BJ (cell line): ENCODE results near the gene MSLN. TPM values are rescaled to one million over a fixed set of nuclear protein-coding genes. Genes with fewer than 3 reads are reported as not detected.

Source experiments
- CTCF ChIA-PET: fragments of 350-600 bp; formaldehyde crosslinking; extraction: SDS; loops from one replicate; lab custom pipeline; 2021; ENCODE audit warnings: antibody characterized with exemption, inconsistent platforms; lab: Yijun Ruan, JAX
- POLR2A ChIA-PET: fragments of 300-600 bp; sonication (Branson Sonifier 250); formaldehyde crosslinking; extraction: SDS; loops from one replicate; lab custom pipeline; 2021; ENCODE audit warnings: antibody characterized with exemption; lab: Charles Lee
- DNase-seq: peaks from one replicate; pipeline ENCODE4 v3.0.0-alpha.2; 2011; ENCODE audit warnings: low read depth
- H3K27me3 ChIP-seq: 2 replicates; pipeline ENCODE4 v1.6.0; 2011; ENCODE audit warnings: low read length; ENCODE audit not compliant: control insufficient read depth, insufficient read depth
- H3K36me3 ChIP-seq: 2 replicates; pipeline ENCODE4 v1.5.1; 2011; ENCODE audit warnings: low read length; ENCODE audit not compliant: control insufficient read depth, insufficient read depth
- H3K4me3 ChIP-seq: 2 replicates; pipeline ENCODE4 v1.5.1; 2011; ENCODE audit warnings: low read depth, mild to moderate bottlenecking, control low read depth, low read length
- CTCF ChIP-seq: IDR thresholded peaks from 2 replicates; pipeline ENCODE4 v1.5.1; 2011; ENCODE audit warnings: low read depth, mild to moderate bottlenecking, control low read depth, inconsistent platforms, low read length, moderate library complexity; ENCODE audit not compliant: insufficient read depth
- polyA plus RNA-seq: library from polyadenylated mRNA; depleted of rRNA; stranded (reverse); fragments of >200 nt; gene quantifications from 2 replicates; pipeline ENCODE4 v1.2.3, GENCODE V29; 2011

MSLN gene
- polyA plus RNA-seq, 1 experiment = 0.67 TPM

GRCh38 chr16:720447-720989 is 40.0 kb upstream of the MSLN start:
- ChIA-PET CTCF (interaction anchor here (0.6 to 3.2 kb wide), 14 partner anchors 8 to 385 kb away, joined by 3 to 16 read pairs (median 4); partner anchors contain the start of gene CIAO3), POLR2A (no interaction called here)
- no peaks in the 10 kb centered on the region for H3K27me3 ChIP-seq
- peaks cover 2% of the 10 kb centered on the region; the same call in 1 of the 2 replicates for H3K36me3 ChIP-seq
- H3K4me3 ChIP-seq = peak overlapping the region; percentile 74
- DNase-seq = no peak
- peak; percentile 45 for TF ChIP-seq CTCF

- ChIA-PET CTCF (interaction anchor here (0.7 to 3.2 kb wide), 7 partner anchors 9 to 385 kb away, joined by 3 to 16 read pairs (median 4); no protein-coding TSS in a partner anchor), POLR2A (no interaction called here)
Measured at GRCh38 chr16:720990-721764, 39.4 kb upstream of the MSLN start, which contains the start of gene ANTKMT. Gene ANTKMT (plus strand): TSS chr16:721146. CDS start chr16:721275, 129 bp downstream.

GRCh38 chr16:721765-722540 is 38.6 kb upstream of the MSLN start:
- H3K4me3 ChIP-seq = peak overlapping the region; percentile 74
- CTCF ChIA-PET = interaction anchor here (1.1 to 1.6 kb wide), 5 partner anchors 8 to 384 kb away, joined by 3 to 6 read pairs (median 4); no protein-coding TSS in a partner anchor
- POLR2A ChIA-PET = no interaction called here

More at GRCh38 chr16:720990-721764, 39.4 kb upstream of the MSLN start, which contains the start of gene ANTKMT:
- Histone ChIP-seq H3K36me3 (peaks cover 2% of the 10 kb centered on the region; the same call in 1 of the 2 replicates), H3K4me3 (peak within 1 kb of the TSS; percentile 74), H3K27me3 (no peaks in the 10 kb centered on the region)
- no peak for TF ChIP-seq CTCF
- DNase-seq = no peak

GRCh38 chr16:722835-723633 is 37.5 kb upstream of the MSLN start:
- Histone ChIP-seq H3K4me3 (no peak overlapping the region), H3K27me3 (no peaks in the 10 kb centered on the region), H3K36me3 (peaks cover 2% of the 10 kb centered on the region; the same call in 1 of the 2 replicates)
- ChIA-PET POLR2A (no interaction called here), CTCF (interaction anchor here (1.1 to 1.6 kb wide), 3 partner anchors 10 to 62 kb away, joined by 3 to 6 read pairs (median 4); no protein-coding TSS in a partner anchor)
- TF ChIP-seq CTCF = no peak
- DNase-seq = no peak

More at GRCh38 chr16:721765-722540, 38.6 kb upstream of the MSLN start:
- Histone ChIP-seq H3K27me3 (no peaks in the 10 kb centered on the region), H3K36me3 (peaks cover 2% of the 10 kb centered on the region; the same call in 1 of the 2 replicates)
- no peak for TF ChIP-seq CTCF
- DNase-seq = no peak
